ENCODE measurements around the gene CFAP74.

DNA sequence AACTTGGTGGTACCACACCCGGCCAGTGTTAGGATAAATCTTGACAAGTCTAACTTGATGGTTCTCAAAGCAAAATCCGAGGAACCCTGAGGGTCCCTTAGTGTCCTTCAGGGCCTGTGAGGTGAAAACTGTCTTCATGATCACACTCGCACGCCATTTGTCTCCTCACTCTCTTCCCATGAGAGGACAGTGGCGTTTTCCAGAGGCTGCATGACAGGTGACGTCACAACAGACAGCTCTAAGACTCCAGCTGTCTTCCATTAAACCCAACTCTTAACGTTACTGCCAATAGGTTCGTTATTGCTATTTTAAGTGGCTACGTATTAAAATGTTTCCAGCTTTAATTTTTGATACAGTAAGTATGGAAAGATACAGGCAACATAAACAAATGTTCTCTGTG lies 13.8 kb downstream of the CFAP74 start:
- TF ChIP-seq, protein P1, sequence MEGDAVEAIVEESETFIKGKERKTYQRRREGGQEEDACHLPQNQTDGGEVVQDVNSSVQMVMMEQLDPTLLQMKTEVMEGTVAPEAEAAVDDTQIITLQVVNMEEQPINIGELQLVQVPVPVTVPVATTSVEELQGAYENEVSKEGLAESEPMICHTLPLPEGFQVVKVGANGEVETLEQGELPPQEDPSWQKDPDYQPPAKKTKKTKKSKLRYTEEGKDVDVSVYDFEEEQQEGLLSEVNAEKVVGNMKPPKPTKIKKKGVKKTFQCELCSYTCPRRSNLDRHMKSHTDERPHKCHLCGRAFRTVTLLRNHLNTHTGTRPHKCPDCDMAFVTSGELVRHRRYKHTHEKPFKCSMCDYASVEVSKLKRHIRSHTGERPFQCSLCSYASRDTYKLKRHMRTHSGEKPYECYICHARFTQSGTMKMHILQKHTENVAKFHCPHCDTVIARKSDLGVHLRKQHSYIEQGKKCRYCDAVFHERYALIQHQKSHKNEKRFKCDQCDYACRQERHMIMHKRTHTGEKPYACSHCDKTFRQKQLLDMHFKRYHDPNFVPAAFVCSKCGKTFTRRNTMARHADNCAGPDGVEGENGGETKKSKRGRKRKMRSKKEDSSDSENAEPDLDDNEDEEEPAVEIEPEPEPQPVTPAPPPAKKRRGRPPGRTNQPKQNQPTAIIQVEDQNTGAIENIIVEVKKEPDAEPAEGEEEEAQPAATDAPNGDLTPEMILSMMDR (IDR thresholded peaks at IDR 0.05), result no peak
- TF ChIP-seq POLR2A (IDR thresholded peaks at IDR 0.05), result no peak
- no peak for TF ChIP-seq POLR2AphosphoS5 (IDR thresholded peaks at IDR 0.05)

All from transverse colon (tissue), 4 donors.